ENCODE results near the gene TMEM203. TPM values are rescaled to one million over a fixed set of nuclear protein-coding genes. Genes with fewer than 3 reads are reported as not detected.

The TMEM203 gene, protein sequence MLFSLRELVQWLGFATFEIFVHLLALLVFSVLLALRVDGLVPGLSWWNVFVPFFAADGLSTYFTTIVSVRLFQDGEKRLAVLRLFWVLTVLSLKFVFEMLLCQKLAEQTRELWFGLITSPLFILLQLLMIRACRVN
- 20.7 TPM for total RNA-seq
- polyA plus RNA-seq, result 100 to 1,000 TPM; 116 to 148 (median 132) TPM

DNA sequence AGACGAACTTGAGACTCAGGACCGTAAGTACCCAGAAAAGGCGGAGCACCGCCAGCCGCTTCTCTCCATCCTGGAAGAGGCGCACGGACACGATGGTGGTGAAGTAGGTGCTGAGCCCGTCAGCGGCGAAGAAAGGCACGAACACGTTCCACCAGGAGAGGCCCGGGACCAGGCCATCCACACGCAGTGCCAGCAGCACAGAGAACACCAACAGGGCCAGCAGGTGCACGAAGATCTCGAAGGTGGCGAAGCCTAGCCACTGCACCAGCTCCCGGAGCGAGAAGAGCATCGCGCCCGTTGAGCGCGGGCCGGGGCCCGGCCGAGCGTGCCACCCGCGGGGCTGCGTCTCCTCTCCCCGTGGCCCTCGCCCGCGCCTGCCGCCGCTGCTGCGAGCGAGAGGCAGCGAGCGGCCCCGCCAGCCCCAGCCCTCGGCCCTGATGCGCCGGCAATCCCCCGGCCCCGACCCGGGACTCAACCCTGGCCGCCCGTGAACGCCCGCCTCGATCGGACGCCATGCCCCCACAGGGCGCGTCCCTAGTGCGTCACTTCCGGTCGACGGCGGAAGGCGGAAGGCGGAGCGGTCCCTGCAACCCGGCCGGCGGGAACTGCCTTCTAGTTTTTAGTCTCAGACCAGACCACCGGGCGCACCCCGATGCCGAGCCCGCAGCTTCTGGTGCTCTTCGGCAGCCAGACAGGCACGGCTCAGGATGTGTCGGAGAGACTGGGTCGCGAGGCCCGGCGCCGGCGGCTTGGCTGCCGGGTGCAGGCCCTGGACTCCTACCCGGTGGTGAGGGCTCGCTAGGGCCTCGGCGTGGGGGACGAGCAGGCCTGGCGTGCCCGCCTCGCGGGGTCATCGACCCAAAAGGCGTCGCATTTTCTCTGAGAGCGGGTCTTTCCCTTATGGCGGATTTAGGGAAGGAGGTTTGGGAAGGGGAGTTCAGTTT lies at the start of gene TMEM203, which contains the start of gene NDOR1:
TSS of gene TMEM203 (minus strand) at position 523 of the 944 bp plus-strand sequence. CDS start at position 289, 234 bp downstream.
TSS of gene NDOR1 (plus strand) at position 575 of the 944 bp plus-strand sequence. CDS start at position 653, 78 bp downstream.
- peak; percentile 91 to 94 (median 91) for DNase-seq
- Mint-ChIP-seq H3K36me3 (peaks cover 13% of the 10 kb centered on the region), H3K9me3 (no peaks in the 10 kb centered on the region), H3K27ac (peak within 1 kb of the TSS; percentile 90 to 97 (median 94)), H3K27me3 (no peaks in the 10 kb centered on the region), H3K4me3 (peak within 1 kb of the TSS; percentile 91 to 96 (median 93)), H3K4me1 (peaks cover 0 to 59% (median 30%) of the 10 kb centered on the region in 4 donors)
- Histone ChIP-seq H3K27ac (ENCODE audit: insufficient read depth, low read length, poor library complexity, severe bottlenecking) (peak within 1 kb of the TSS; percentile 83), H3K4me3 (ENCODE audit: low read depth, low read length) (peak within 1 kb of the TSS; percentile 87), H3K4me1 (ENCODE audit: control insufficient read depth, insufficient read depth, low read length, poor library complexity, severe bottlenecking) (peaks cover 41% of the 10 kb centered on the region), H3K9me3 (ENCODE audit: control insufficient read depth in 2 of 2, low read length in 2 of 2) (no peaks in the 10 kb centered on the region), H3K27me3 (ENCODE audit: control insufficient read depth, insufficient read depth, low read length) (no peaks in the 10 kb centered on the region), H3K36me3 (ENCODE audit: control insufficient read depth, insufficient read depth, low read length) (peaks cover 2% of the 10 kb centered on the region)
- peak; percentile 41 to 43 for ATAC-seq (ENCODE audit: low read depth in 2 of 2)

DNA sequence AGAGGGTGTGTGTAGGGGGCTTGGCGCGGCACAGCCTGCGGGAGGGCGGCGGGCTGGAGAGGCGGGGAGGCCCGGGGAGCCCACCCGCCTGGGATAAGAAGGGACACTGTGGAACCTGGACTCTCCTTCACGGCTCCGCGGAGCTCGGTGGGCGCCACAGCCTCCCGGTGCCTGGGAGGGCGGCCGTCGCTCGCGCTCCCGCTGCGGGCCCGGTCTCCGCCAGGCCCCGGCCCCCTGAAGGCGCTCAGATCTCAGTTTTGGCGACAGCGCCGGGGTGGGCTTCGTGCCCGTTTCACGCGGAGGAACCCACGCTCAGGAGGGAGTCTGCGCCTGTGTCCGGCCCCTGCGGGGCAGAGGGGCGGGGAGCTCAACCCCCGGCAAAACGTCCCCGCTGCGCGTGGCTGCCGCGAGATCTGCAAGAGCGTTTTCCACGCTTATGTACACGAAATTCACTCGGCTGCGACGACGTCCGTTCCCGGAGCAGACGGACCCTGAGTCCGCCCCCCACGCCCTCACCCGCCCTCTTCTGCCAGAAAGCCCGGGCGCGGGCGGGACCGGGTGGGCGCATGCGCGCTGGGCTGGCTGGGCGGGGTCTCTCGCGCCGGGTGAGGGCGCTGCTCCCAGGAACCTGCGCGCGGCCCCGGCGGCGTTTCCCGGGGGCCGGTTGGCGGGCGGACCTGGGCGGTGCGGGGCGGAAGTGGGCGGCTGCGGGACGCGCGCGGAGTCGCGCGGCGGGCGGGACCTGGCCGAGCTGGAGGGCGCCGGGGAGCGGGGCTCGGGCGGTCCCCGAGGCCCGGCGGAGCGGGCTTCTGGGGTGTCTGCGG lies 49.4 kb upstream of the TMEM203 start, which contains the start of gene NELFB:
TSS of gene NELFB (plus strand) at position 704 of the 824 bp plus-strand sequence.
- H3K4me3 Mint-ChIP-seq, result peak within 1 kb of the TSS; percentile 84 to 97 (median 91)

DNA sequence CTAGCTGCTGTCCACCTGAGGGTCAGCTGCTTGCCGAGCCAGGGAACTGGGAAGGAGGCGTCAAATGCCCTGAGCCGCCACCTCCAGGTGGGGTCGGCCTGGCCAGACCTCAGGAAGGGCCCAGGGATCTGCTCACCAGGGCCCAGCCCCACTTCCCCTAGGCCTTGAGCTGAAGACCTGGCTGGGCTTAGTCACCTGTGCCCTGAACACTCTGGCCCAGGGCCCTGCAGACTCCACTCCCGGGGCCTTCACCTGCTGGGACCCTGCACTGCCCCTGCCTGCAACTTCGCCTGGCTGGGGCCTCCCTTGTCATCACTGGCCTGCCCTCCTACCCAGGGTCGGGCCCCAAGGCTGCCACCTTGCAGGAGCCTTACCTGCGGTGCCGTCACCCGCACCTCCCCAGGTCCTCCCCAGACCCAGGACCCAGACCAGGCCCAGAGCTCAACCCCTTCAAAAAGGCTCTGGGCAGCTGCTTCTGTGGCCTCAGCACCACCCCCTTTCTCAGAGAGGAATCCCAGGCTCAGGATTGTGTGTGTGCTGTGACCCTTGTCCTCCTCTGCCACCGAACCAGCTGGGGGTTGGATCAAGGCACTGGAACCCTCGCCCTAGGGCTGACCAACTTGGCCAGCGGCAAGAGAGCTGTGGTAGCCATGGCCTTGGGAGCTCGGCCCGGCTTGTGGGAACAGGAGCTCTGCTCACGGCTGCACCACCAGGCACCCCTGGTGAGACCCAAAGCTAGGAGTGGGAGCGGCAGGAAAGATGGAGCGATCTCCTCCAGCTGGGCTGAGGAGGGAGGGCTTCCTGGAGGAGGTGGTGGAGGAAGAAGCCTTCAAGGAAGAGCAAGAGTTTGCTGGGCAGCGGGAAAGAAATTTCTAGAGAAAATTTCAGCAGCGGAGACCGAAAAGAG lies 48.5 kb upstream of the TMEM203 start:
- no peak overlapping the region for H3K4me3 ChIP-seq (ENCODE audit: low read depth, low read length)
- ATAC-seq (ENCODE audit: low read depth in 2 of 2) (no peak), DNase-seq (no peak)
- H3K27me3 ChIP-seq (ENCODE audit: control insufficient read depth, insufficient read depth, low read length), result no peaks in the 10 kb centered on the region
- no peaks in the 10 kb centered on the region for H3K9me3 ChIP-seq (ENCODE audit: control insufficient read depth in 2 of 2, low read length in 2 of 2)
- peaks cover 2% of the 10 kb centered on the region for H3K36me3 Mint-ChIP-seq
- H3K27ac Mint-ChIP-seq, result peak overlapping the region in 1 of 3 donors; percentile 46
- H3K4me1 Mint-ChIP-seq, result peaks cover 0 to 23% (median 3%) of the 10 kb centered on the region in 4 donors
- H3K4me3 Mint-ChIP-seq, result peak overlapping the region; percentile 77 to 96 (median 88)
- peaks cover 27% of the 10 kb centered on the region for H3K4me1 ChIP-seq (ENCODE audit: control insufficient read depth, insufficient read depth, low read length, poor library complexity, severe bottlenecking)
- no peak overlapping the region for H3K27ac ChIP-seq (ENCODE audit: insufficient read depth, low read length, poor library complexity, severe bottlenecking)
- H3K9me3 Mint-ChIP-seq, result no peaks in the 10 kb centered on the region
- H3K36me3 ChIP-seq (ENCODE audit: control insufficient read depth, insufficient read depth, low read length), result peaks cover 8% of the 10 kb centered on the region
- no peaks in the 10 kb centered on the region for H3K27me3 Mint-ChIP-seq

More for the DNA sequence above, 49.4 kb upstream of the TMEM203 start, which contains the start of gene NELFB:
- H3K4me1 ChIP-seq (ENCODE audit: control insufficient read depth, insufficient read depth, low read length, poor library complexity, severe bottlenecking), result peaks cover 27% of the 10 kb centered on the region
- no peaks in the 10 kb centered on the region for H3K27me3 ChIP-seq (ENCODE audit: control insufficient read depth, insufficient read depth, low read length)
- H3K36me3 Mint-ChIP-seq, result peaks cover 7% of the 10 kb centered on the region
- ATAC-seq (ENCODE audit: low read depth in 2 of 2) (peak; percentile 89 to 92), DNase-seq (peak; percentile 90 to 95 (median 94))
- H3K4me3 ChIP-seq (ENCODE audit: low read depth, low read length), result peak within 1 kb of the TSS; percentile 67
- peak within 1 kb of the TSS; percentile 63 for H3K27ac ChIP-seq (ENCODE audit: insufficient read depth, low read length, poor library complexity, severe bottlenecking)
- no peaks in the 10 kb centered on the region for H3K27me3 Mint-ChIP-seq
- peaks cover 0 to 26% (median 3%) of the 10 kb centered on the region in 4 donors for H3K4me1 Mint-ChIP-seq
- peak within 1 kb of the TSS; percentile 67 to 76 (median 76) for H3K27ac Mint-ChIP-seq
- no peaks in the 10 kb centered on the region for H3K9me3 ChIP-seq (ENCODE audit: control insufficient read depth in 2 of 2, low read length in 2 of 2)
- H3K9me3 Mint-ChIP-seq, result no peaks in the 10 kb centered on the region
- H3K36me3 ChIP-seq (ENCODE audit: control insufficient read depth, insufficient read depth, low read length), result peaks cover 12% of the 10 kb centered on the region

DNA sequence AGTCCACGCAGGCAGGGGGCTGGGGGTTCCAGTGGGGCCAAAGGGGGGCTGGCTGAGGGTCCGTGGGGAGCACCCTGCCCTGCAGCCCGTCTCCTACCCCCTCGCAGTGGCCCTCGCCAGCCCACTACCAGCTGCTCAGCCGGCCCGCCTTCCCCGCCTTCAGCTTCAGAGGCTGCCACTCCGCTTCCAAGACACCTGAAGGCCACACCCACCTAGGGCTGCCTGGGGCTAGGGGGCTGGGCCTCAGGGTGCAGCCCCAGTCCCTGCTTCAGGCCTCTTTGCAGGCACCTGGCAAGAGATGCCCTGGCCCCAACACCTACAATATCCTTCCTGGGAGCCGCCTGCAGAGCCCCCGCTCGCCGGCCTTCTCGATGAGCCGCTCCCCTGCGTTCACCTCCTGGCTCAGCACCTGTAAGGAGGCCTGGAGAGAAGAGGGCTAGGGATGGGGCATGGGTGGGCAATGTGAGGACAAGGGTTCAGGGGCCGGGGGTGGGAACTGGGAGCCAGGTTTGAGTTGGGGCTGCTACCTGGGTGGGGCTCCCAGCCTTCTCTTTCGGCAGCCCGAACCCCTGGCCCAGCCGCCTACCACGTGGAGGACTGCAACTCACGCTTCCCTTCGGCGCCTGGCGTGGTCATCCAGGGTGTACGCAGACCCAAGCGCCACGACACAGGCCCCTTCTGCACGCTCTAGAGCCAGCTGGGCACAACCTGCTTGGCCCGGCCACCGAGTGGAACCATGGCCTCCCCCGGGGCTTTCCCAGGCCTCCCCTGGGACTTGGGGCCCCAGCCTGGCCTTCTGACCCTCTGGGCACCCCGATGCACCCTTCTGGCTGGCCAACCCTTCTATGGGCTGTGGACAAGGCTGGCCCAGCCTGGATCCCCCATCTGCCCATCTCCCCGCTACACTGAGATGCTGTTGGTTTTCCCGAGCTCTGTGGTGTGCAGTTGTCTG lies 47.4 kb upstream of the TMEM203 start:
- Histone ChIP-seq H3K4me3 (ENCODE audit: low read depth, low read length) (no peak overlapping the region), H3K9me3 (ENCODE audit: control insufficient read depth in 2 of 2, low read length in 2 of 2) (no peaks in the 10 kb centered on the region), H3K4me1 (ENCODE audit: control insufficient read depth, insufficient read depth, low read length, poor library complexity, severe bottlenecking) (peaks cover 27% of the 10 kb centered on the region), H3K27ac (ENCODE audit: insufficient read depth, low read length, poor library complexity, severe bottlenecking) (no peak overlapping the region), H3K36me3 (ENCODE audit: control insufficient read depth, insufficient read depth, low read length) (peaks cover 5% of the 10 kb centered on the region), H3K27me3 (ENCODE audit: control insufficient read depth, insufficient read depth, low read length) (no peaks in the 10 kb centered on the region)
- peaks cover 0 to 23% (median 3%) of the 10 kb centered on the region in 4 donors for H3K4me1 Mint-ChIP-seq
- H3K27me3 Mint-ChIP-seq, result no peaks in the 10 kb centered on the region
- H3K4me3 Mint-ChIP-seq, result peak overlapping the region in 1 of 4 donors; percentile 77
- ATAC-seq (ENCODE audit: low read depth in 2 of 2), result no peak
- no peaks in the 10 kb centered on the region for H3K36me3 Mint-ChIP-seq
- H3K9me3 Mint-ChIP-seq, result no peaks in the 10 kb centered on the region
- no peak overlapping the region for H3K27ac Mint-ChIP-seq
- DNase-seq, result no peak

DNA sequence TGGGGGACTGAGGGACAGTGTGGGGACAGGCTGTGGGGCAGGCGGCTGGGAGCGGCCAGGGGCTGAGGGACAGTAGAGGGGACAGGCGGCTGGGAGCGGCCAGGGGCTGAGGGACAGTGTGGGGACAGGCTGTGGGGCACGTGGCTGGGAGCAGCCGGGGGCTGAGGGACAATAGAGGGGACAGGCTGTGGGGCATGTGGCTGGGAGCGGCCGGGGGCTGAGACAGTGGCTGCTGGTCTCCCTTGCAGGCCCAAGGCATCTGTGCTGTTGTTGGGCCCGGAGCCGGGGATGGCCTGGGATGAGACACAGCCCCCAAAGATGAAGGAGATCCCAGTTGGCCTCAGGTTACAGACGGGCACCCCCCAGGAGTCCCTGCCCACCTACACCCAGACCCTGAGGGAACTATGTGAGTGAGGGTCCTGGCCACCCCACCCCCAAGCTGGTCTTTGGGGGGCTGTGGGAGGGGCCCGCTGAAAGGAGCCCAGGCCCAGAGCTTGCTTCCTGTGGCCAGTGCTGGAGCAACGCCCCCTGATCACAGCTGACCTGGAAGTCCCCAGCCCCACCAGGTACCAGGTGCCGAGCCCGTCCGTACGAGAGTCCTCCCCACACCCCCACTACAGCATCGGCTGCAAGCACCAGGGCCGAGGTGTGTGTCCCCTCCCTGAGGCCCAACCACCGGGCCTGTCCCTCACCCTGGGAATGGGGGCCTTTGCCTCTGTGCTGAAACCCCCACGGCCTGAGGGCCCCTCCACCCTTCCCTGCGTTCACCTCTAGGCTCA lies 46.2 kb upstream of the TMEM203 start:
- H3K27ac Mint-ChIP-seq, result no peak overlapping the region
- H3K27ac ChIP-seq (ENCODE audit: insufficient read depth, low read length, poor library complexity, severe bottlenecking), result no peak overlapping the region
- peak overlapping the region in 1 of 4 donors; percentile 7 for H3K4me3 Mint-ChIP-seq
- H3K9me3 ChIP-seq (ENCODE audit: control insufficient read depth in 2 of 2, low read length in 2 of 2), result no peaks in the 10 kb centered on the region
- DNase-seq, result no peak
- peaks cover 3% of the 10 kb centered on the region for H3K36me3 ChIP-seq (ENCODE audit: control insufficient read depth, insufficient read depth, low read length)
- no peak overlapping the region for H3K4me3 ChIP-seq (ENCODE audit: low read depth, low read length)
- H3K36me3 Mint-ChIP-seq, result no peaks in the 10 kb centered on the region
- peaks cover 22% of the 10 kb centered on the region for H3K4me1 ChIP-seq (ENCODE audit: control insufficient read depth, insufficient read depth, low read length, poor library complexity, severe bottlenecking)
- no peaks in the 10 kb centered on the region for H3K27me3 Mint-ChIP-seq
- H3K4me1 Mint-ChIP-seq, result peaks cover 0 to 17% (median 2%) of the 10 kb centered on the region in 4 donors
- H3K9me3 Mint-ChIP-seq, result no peaks in the 10 kb centered on the region
- no peak for ATAC-seq (ENCODE audit: low read depth in 2 of 2)
- no peaks in the 10 kb centered on the region for H3K27me3 ChIP-seq (ENCODE audit: control insufficient read depth, insufficient read depth, low read length)

DNA sequence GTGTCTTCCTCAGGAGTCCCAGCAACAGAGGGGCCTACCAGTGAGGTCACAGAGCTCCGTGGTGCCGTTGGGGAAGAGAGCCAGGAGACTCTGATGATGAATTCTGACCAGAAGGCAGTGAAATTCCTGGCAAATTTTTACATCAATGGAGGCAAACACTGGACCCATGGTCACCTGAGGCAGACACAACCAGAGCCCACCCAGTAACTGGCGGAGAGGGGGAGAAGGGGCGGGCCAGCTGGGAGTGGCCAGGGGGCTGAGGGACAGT lies 45.7 kb upstream of the TMEM203 start, which contains the start of gene STPG3:
TSS of gene STPG3 (plus strand) at position 93 of the 268 bp plus-strand sequence. CDS start at position 94, 1 bp downstream.
- H3K27me3 ChIP-seq (ENCODE audit: control insufficient read depth, insufficient read depth, low read length), result no peaks in the 10 kb centered on the region
- H3K36me3 Mint-ChIP-seq, result no peaks in the 10 kb centered on the region
- H3K27ac Mint-ChIP-seq, result peak within 1 kb of the TSS in 1 of 3 donors; percentile 9
- peak within 1 kb of the TSS in 3 of 4 donors; percentile 26 to 82 (median 78) for H3K4me3 Mint-ChIP-seq
- H3K9me3 ChIP-seq (ENCODE audit: control insufficient read depth in 2 of 2, low read length in 2 of 2), result no peaks in the 10 kb centered on the region
- H3K4me1 Mint-ChIP-seq, result peaks cover 0 to 11% (median 2%) of the 10 kb centered on the region in 4 donors
- no peaks in the 10 kb centered on the region for H3K36me3 ChIP-seq (ENCODE audit: control insufficient read depth, insufficient read depth, low read length)
- no peaks in the 10 kb centered on the region for H3K27me3 Mint-ChIP-seq
- ATAC-seq (ENCODE audit: low read depth in 2 of 2) (no peak), DNase-seq (no peak)
- H3K27ac ChIP-seq (ENCODE audit: insufficient read depth, low read length, poor library complexity, severe bottlenecking), result no peak within 1 kb of the TSS
- no peak within 1 kb of the TSS for H3K4me3 ChIP-seq (ENCODE audit: low read depth, low read length)
- no peaks in the 10 kb centered on the region for H3K9me3 Mint-ChIP-seq
- peaks cover 17% of the 10 kb centered on the region for H3K4me1 ChIP-seq (ENCODE audit: control insufficient read depth, insufficient read depth, low read length, poor library complexity, severe bottlenecking)
